Embryonic facial prominence (tissue), 1 donor: Measurements from ENCODE around the gene POPDC2.

Experiments used
- DNase-seq: peaks from one replicate; pipeline ENCODE4 v3.0.0-alpha.2; 2016; ENCODE audit errors: extremely low spot score

Gene POPDC2

GRCh38 chr3:119669906-119670570 lies 9.6 kb upstream of the POPDC2 start:
- DNase-seq: no peak

- DNase-seq: no peak
Measured at GRCh38 chr3:119665954-119666559, 5.7 kb upstream of the POPDC2 start.

- DNase-seq: no peak
Measured at GRCh38 chr3:119664850-119665379, 4.5 kb upstream of the POPDC2 start.

- no peak for DNase-seq
Measured at GRCh38 chr3:119664370-119664769, 4.0 kb upstream of the POPDC2 start.

- no peak for DNase-seq
Measured at GRCh38 chr3:119663885-119664284, 3.5 kb upstream of the POPDC2 start.

GRCh38 chr3:119662604-119663373 lies 2.4 kb upstream of the POPDC2 start:
- no peak for DNase-seq

- no peak for DNase-seq
Measured at GRCh38 chr3:119659606-119660291, 640 bp downstream of the POPDC2 start.

GRCh38 chr3:119658994-119659393 lies 1.4 kb downstream of the POPDC2 start:
- DNase-seq: no peak

- no peak for DNase-seq
Measured at GRCh38 chr3:119657887-119658702, 2.3 kb downstream of the POPDC2 start.

- no peak for DNase-seq
Measured at GRCh38 chr3:119653876-119654275, 6.5 kb downstream of the POPDC2 start.

- DNase-seq: no peak
Measured at GRCh38 chr3:119652306-119653033, 7.9 kb downstream of the POPDC2 start.

GRCh38 chr3:119649761-119650160 lies 10.6 kb downstream of the POPDC2 start:
- no peak for DNase-seq

GRCh38 chr3:119647843-119648575 lies 12.4 kb downstream of the POPDC2 start:
- DNase-seq: no peak

GRCh38 chr3:119647171-119647570 lies 13.2 kb downstream of the POPDC2 start:
- DNase-seq: no peak

GRCh38 chr3:119645813-119646212 lies 14.6 kb downstream of the POPDC2 start:
- no peak for DNase-seq

GRCh38 chr3:119644481-119644880 lies 15.9 kb downstream of the POPDC2 start:
- DNase-seq: no peak

- DNase-seq: no peak
Measured at GRCh38 chr3:119643528-119643927, 16.9 kb downstream of the POPDC2 start.

GRCh38 chr3:119642746-119643473 lies 17.5 kb downstream of the POPDC2 start:
- DNase-seq: no peak

- DNase-seq: no peak
Measured at GRCh38 chr3:119641416-119641815, 19.0 kb downstream of the POPDC2 start.
